Skeletal muscle satellite cell (primary cell): ENCODE results near the gene CDY2B. TPM values are rescaled to one million over a fixed set of nuclear protein-coding genes. Genes with fewer than 3 reads are reported as not detected.
"Not testable (repeated sequence)": the region's sequence is repeated elsewhere in the genome, so short reads cannot be mapped to it uniquely, and the experiment has no call there.

Experiments
- H3K27me3 ChIP-seq: 2 replicates; pipeline ENCODE4 v1.7.0; 2013; ENCODE audit warnings: low read length; ENCODE audit not compliant: control insufficient read depth, insufficient read depth
- H3K36me3 ChIP-seq: 2 replicates; pipeline ENCODE4 v1.7.0; 2013; ENCODE audit warnings: mild to moderate bottlenecking, control low read depth, low read length; ENCODE audit not compliant: insufficient read depth
- H3K4me1 ChIP-seq: 2 replicates; pipeline ENCODE4 v1.7.0; 2013; ENCODE audit warnings: low read length; ENCODE audit not compliant: control insufficient read depth, insufficient read depth
- H3K4me2 ChIP-seq: 2 replicates; pipeline ENCODE4 v1.7.0; 2013; ENCODE audit warnings: mild to moderate bottlenecking, low read length
- H3K4me3 ChIP-seq: 2 replicates; pipeline ENCODE4 v1.7.0; 2013; ENCODE audit warnings: low read length
- H3K9ac ChIP-seq: 2 replicates; pipeline ENCODE4 v1.7.0; 2013; ENCODE audit warnings: mild to moderate bottlenecking, low read depth, low read length, moderate library complexity
- H3K9me3 ChIP-seq: replicated peaks from 2 replicates; pipeline ENCODE4 v1.7.0; 2013; ENCODE audit warnings: mild to moderate bottlenecking, control low read depth, low read length
- total RNA-seq: library from RNA; depleted of rRNA; stranded (reverse); fragments of >200 nt; gene quantifications from 2 replicates; pipeline ENCODE4 v1.2.3, GENCODE V29; 2012; rRNA removed

The CDY2B gene
- total RNA-seq: not detected in 2 replicates

- not testable (repeated sequence) for H3K4me3 ChIP-seq, H3K27me3 ChIP-seq, H3K4me2 ChIP-seq, H3K4me1 ChIP-seq, H3K9me3 ChIP-seq, H3K36me3 ChIP-seq, H3K9ac ChIP-seq
Measured at GRCh38 chrY:17880120-17880519, at the start of gene CDY2B. TSS of gene CDY2B (minus strand) at chrY:17880220. CDS start at chrY:17879892, 328 bp downstream.

GRCh38 chrY:17908009-17908408 lies 28.0 kb upstream of the CDY2B start:
- H3K9me3 ChIP-seq, H3K27me3 ChIP-seq, H3K4me2 ChIP-seq, H3K36me3 ChIP-seq, H3K4me3 ChIP-seq, H3K9ac ChIP-seq, H3K4me1 ChIP-seq: not testable (repeated sequence)

GRCh38 chrY:17907351-17907750 lies 27.3 kb upstream of the CDY2B start:
- H3K4me2 ChIP-seq, H3K27me3 ChIP-seq, H3K4me3 ChIP-seq, H3K4me1 ChIP-seq, H3K36me3 ChIP-seq, H3K9ac ChIP-seq, H3K9me3 ChIP-seq: not testable (repeated sequence)

- not testable (repeated sequence) for H3K4me2 ChIP-seq, H3K27me3 ChIP-seq, H3K9me3 ChIP-seq, H3K36me3 ChIP-seq, H3K4me1 ChIP-seq, H3K4me3 ChIP-seq, H3K9ac ChIP-seq
Measured at GRCh38 chrY:17881697-17882096, 1.7 kb upstream of the CDY2B start.

GRCh38 chrY:17876767-17877166 lies 3.3 kb downstream of the CDY2B start:
- not testable (repeated sequence) for H3K9me3 ChIP-seq, H3K4me3 ChIP-seq, H3K27me3 ChIP-seq, H3K4me2 ChIP-seq, H3K36me3 ChIP-seq, H3K4me1 ChIP-seq, H3K9ac ChIP-seq

- not testable (repeated sequence) for H3K27me3 ChIP-seq, H3K9ac ChIP-seq, H3K4me2 ChIP-seq, H3K4me3 ChIP-seq, H3K36me3 ChIP-seq, H3K4me1 ChIP-seq, H3K9me3 ChIP-seq
Measured at GRCh38 chrY:17875401-17875800, 4.6 kb downstream of the CDY2B start.

- H3K4me3 ChIP-seq, H3K4me1 ChIP-seq, H3K9ac ChIP-seq, H3K36me3 ChIP-seq, H3K27me3 ChIP-seq, H3K9me3 ChIP-seq, H3K4me2 ChIP-seq: not testable (repeated sequence)
Measured at GRCh38 chrY:17871194-17871903, 8.7 kb downstream of the CDY2B start.

- not testable (repeated sequence) for H3K4me1 ChIP-seq, H3K4me3 ChIP-seq, H3K9me3 ChIP-seq, H3K4me2 ChIP-seq, H3K27me3 ChIP-seq, H3K36me3 ChIP-seq, H3K9ac ChIP-seq
Measured at GRCh38 chrY:17870737-17871136, 9.3 kb downstream of the CDY2B start.

- H3K9ac ChIP-seq, H3K4me1 ChIP-seq, H3K36me3 ChIP-seq, H3K27me3 ChIP-seq, H3K9me3 ChIP-seq, H3K4me3 ChIP-seq, H3K4me2 ChIP-seq: not testable (repeated sequence)
Measured at GRCh38 chrY:17867850-17868249, 12.2 kb downstream of the CDY2B start.

GRCh38 chrY:17860634-17861033 lies 19.4 kb downstream of the CDY2B start:
- not testable (repeated sequence) for H3K4me2 ChIP-seq, H3K36me3 ChIP-seq, H3K9ac ChIP-seq, H3K27me3 ChIP-seq, H3K4me1 ChIP-seq, H3K9me3 ChIP-seq, H3K4me3 ChIP-seq

GRCh38 chrY:17856963-17857848 lies 22.8 kb downstream of the CDY2B start:
- H3K4me1 ChIP-seq, H3K27me3 ChIP-seq, H3K4me3 ChIP-seq, H3K9ac ChIP-seq, H3K4me2 ChIP-seq, H3K36me3 ChIP-seq, H3K9me3 ChIP-seq: not testable (repeated sequence)

GRCh38 chrY:17856508-17856907 lies 23.5 kb downstream of the CDY2B start:
- H3K4me3 ChIP-seq, H3K27me3 ChIP-seq, H3K36me3 ChIP-seq, H3K4me2 ChIP-seq, H3K9ac ChIP-seq, H3K9me3 ChIP-seq, H3K4me1 ChIP-seq: not testable (repeated sequence)
